Chondrocyte (in vitro differentiated cells): ENCODE data around the gene GSTT4. TPM values are rescaled to one million over a fixed set of nuclear protein-coding genes. Genes with fewer than 3 reads are reported as not detected.
A peak's percentile ranks its signal among the peaks of the same experiment; 100 is the strongest.
"Not testable (repeated sequence)": the region's sequence is repeated elsewhere in the genome, so short reads cannot be mapped to it uniquely, and the experiment has no call there.

Source experiments
- DNase-seq: peaks from one replicate; pipeline ENCODE4 v3.0.0; 2021; ENCODE audit warnings: mixed read lengths, low spot score
- H3K27ac Mint-ChIP-seq: one replicate; pipeline ENCODE4 v1.8.0; 2021; ENCODE audit warnings: mild to moderate bottlenecking, moderate library complexity, mixed read lengths; ENCODE audit not compliant: unreplicated experiment
- H3K27me3 Mint-ChIP-seq: 2 replicates; pipeline ENCODE4 v1.8.0; 2021; ENCODE audit warnings: low read depth, mixed read lengths
- H3K36me3 Mint-ChIP-seq: 2 replicates; pipeline ENCODE4 v1.8.0; 2021; ENCODE audit warnings: low read depth, mixed read lengths
- H3K4me1 Mint-ChIP-seq: 2 replicates; pipeline ENCODE4 v1.8.0; 2021; ENCODE audit warnings: low read depth, mild to moderate bottlenecking, mixed read lengths
- H3K4me3 Mint-ChIP-seq: one replicate; pipeline ENCODE4 v1.8.0; 2021; ENCODE audit warnings: mild to moderate bottlenecking, moderate library complexity, mixed read lengths; ENCODE audit not compliant: unreplicated experiment
- H3K9me3 Mint-ChIP-seq: 2 replicates; pipeline ENCODE4 v1.8.0; 2021; ENCODE audit warnings: low read depth, mixed read lengths
- total RNA-seq: library from RNA; stranded (reverse); gene quantifications from 3 replicates; pipeline ENCODE4 v1.2.1, GENCODE V29; 2021
- TF ChIP-seq, protein P1 (sequence below): fragments of 200-600 bp; sonication (generic); IDR thresholded peaks from 2 replicates; pipeline ENCODE4 v1.5.0; 2021; ENCODE audit warnings: antibody characterized with exemption, mild to moderate bottlenecking, moderate library complexity

The GSTT4 gene
- total RNA-seq, 1 donor from 2014 or later = not detected

DNA sequence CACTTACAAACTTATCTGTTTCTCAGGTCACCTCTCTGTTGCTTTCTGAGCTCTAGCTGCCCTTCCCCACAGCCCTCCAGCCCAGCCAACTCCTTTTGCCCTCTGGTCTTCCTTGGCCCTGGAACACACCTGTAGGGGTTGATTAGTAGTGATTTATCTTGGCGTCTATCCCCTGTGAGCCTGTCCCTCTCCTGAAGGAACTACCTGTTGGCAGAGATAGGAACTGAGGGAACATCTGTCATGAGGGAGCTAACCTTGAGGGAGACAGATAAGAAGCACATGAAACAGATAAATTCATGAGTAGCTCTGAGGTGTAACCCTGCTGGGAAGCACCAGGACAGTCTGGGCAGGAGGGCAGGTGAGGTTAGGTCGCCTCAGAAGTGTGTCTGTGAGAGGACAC lies 44.7 kb upstream of the GSTT4 start:
- no peaks in the 10 kb centered on the region for H3K9me3 Mint-ChIP-seq
- no peak overlapping the region for H3K4me3 Mint-ChIP-seq
- no peak overlapping the region for H3K27ac Mint-ChIP-seq
- H3K36me3 Mint-ChIP-seq = peaks cover 31% of the 10 kb centered on the region
- no peaks in the 10 kb centered on the region for H3K27me3 Mint-ChIP-seq
- DNase-seq = no peak
- H3K4me1 Mint-ChIP-seq = peaks cover 28% of the 10 kb centered on the region
- TF ChIP-seq, protein P1, sequence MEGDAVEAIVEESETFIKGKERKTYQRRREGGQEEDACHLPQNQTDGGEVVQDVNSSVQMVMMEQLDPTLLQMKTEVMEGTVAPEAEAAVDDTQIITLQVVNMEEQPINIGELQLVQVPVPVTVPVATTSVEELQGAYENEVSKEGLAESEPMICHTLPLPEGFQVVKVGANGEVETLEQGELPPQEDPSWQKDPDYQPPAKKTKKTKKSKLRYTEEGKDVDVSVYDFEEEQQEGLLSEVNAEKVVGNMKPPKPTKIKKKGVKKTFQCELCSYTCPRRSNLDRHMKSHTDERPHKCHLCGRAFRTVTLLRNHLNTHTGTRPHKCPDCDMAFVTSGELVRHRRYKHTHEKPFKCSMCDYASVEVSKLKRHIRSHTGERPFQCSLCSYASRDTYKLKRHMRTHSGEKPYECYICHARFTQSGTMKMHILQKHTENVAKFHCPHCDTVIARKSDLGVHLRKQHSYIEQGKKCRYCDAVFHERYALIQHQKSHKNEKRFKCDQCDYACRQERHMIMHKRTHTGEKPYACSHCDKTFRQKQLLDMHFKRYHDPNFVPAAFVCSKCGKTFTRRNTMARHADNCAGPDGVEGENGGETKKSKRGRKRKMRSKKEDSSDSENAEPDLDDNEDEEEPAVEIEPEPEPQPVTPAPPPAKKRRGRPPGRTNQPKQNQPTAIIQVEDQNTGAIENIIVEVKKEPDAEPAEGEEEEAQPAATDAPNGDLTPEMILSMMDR = no peak

DNA sequence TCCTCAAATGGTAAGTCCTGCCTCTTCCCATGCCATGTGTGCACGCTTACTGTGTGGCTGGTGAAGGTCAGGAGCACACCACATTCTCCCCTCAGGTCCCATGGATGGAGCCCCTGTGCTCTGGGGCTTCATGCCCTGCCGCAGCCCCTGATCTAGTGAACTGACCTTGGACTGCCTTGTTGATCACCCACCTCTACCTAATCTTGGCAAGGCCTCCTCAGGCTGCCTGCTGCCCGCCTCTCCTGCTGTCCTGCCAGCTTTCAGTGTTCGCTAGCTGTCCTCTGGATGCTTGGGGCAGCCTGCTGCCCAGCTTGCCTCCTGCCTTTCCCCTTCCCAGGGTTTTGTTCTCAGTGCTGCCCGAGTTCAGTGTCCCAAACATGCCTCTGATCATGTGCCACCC lies 44.0 kb upstream of the GSTT4 start:
- H3K4me1 Mint-ChIP-seq = peaks cover 26% of the 10 kb centered on the region
- no peak for DNase-seq
- no peak overlapping the region for H3K27ac Mint-ChIP-seq
- no peak overlapping the region for H3K4me3 Mint-ChIP-seq
- no peaks in the 10 kb centered on the region for H3K9me3 Mint-ChIP-seq
- H3K36me3 Mint-ChIP-seq = peaks cover 34% of the 10 kb centered on the region
- H3K27me3 Mint-ChIP-seq = no peaks in the 10 kb centered on the region
- TF ChIP-seq, protein P1 = no peak

DNA sequence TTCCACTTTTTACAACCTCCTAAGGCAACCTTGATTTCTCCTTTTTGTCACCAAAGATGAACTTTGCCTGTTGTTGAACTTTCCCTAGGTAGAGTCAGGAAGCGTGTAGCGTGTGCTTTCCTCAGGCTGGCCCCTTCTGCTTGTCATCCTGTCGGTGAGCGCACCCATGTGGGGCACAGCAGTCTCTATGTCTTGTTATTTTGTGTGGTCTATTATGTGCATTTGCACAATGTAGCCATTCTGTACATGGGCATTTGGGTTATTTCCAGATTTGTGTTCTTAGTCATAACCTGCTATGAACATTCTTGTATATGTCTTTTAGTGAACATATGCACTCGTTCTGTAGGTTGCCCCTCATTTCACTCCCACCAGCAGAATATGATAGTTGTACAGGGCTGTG lies 40.8 kb upstream of the GSTT4 start:
- TF ChIP-seq, protein P1 = no peak
- Mint-ChIP-seq H3K4me3 (no peak overlapping the region), H3K27me3 (no peaks in the 10 kb centered on the region), H3K4me1 (peaks cover 19% of the 10 kb centered on the region), H3K9me3 (no peaks in the 10 kb centered on the region), H3K27ac (no peak overlapping the region), H3K36me3 (peaks cover 33% of the 10 kb centered on the region)
- no peak for DNase-seq

DNA sequence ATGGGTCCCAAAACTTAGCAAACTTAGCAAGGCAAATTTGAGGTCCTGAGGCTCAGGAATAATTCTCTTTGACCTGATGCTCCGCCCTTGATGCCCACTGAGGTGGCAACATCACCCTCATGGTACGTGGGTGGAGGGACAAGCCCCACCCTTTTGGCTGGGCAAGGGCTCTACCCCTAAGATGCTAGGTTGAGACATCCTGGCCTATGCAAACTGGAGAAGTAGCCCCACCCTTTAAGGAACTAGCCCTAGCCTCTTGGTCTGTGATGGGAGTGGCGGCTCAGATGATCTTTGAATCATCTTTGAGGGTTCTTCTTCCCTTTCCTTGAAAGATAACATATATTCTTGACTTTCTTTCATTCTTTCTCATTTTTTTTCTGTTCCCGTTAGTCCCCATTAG lies 38.7 kb upstream of the GSTT4 start:
- H3K4me3 Mint-ChIP-seq = no peak overlapping the region
- peaks cover 30% of the 10 kb centered on the region for H3K36me3 Mint-ChIP-seq
- DNase-seq = no peak
- TF ChIP-seq, protein P1 = no peak
- no peaks in the 10 kb centered on the region for H3K9me3 Mint-ChIP-seq
- peaks cover 13% of the 10 kb centered on the region for H3K4me1 Mint-ChIP-seq
- H3K27me3 Mint-ChIP-seq = no peaks in the 10 kb centered on the region
- H3K27ac Mint-ChIP-seq = no peak overlapping the region

DNA sequence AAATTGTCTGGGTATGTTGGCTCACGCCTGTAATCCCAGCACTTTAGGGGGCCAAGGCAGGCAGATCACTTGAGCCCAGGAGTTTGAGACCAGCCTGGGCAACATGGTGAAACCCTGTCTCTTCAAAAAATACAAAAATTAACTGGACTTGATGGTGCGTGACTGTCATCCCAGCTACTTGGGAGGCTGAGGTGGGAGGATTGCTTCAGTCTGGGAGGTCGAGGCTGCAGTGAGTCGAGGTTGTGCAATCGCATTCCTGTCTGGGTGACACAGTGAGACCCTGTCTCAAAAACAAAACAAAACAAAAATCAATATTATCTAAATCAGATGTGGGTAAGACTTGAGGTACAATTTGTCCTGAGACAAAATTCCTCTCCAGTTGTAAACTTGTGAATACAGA lies 38.2 kb upstream of the GSTT4 start:
- not testable (repeated sequence) for H3K4me3 Mint-ChIP-seq, DNase-seq, H3K9me3 Mint-ChIP-seq, H3K27me3 Mint-ChIP-seq
- Mint-ChIP-seq H3K36me3 (peaks cover 35% of the 10 kb centered on the region), H3K4me1 (peaks cover 13% of the 10 kb centered on the region), H3K27ac (peak overlapping the region; percentile 41)

DNA sequence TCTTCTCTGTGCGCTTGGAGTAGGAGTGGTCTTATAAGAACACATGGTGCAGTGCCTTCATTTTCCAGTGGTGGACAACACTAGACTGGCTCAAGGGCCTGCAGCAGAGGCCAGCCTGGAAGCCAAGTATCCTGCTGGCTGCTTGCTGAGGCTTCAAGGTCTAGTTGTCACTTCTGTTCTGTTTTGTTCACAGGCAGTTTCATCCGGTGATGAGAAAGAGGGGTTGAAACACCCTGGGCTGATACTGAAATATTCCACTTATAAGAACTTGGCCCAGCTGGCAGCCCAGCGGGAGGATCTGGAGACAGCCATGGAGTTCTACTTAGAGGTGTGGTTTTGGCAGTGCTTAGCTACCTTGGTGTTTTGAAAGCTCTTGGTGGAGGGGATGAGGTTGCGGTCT lies 35.7 kb upstream of the GSTT4 start:
- Mint-ChIP-seq H3K36me3 (peaks cover 39% of the 10 kb centered on the region), H3K4me3 (no peak overlapping the region), H3K4me1 (peaks cover 13% of the 10 kb centered on the region), H3K27me3 (no peaks in the 10 kb centered on the region), H3K27ac (no peak overlapping the region), H3K9me3 (no peaks in the 10 kb centered on the region)
- DNase-seq = no peak
- TF ChIP-seq, protein P1 = no peak
